RWPE2 (cell line): ENCODE measurements around the gene GFOD1.

Source experiments
- ATAC-seq: fragments of 200-7000 bp; cut with Tn5 transposase; 3 replicates; pipeline ENCODE4 v1.9.1; 2021; ENCODE audit warnings: low read depth
- DNase-seq: peaks from one replicate; pipeline ENCODE4 v3.0.0-alpha.2; 2020; ENCODE audit warnings: low spot score
- H3K27ac ChIP-seq: fragments of 450-650 bp; 2 replicates; pipeline ENCODE4 v1.5.1; 2017; ENCODE audit warnings: mild to moderate bottlenecking; ENCODE audit not compliant: poor library complexity, severe bottlenecking
- H3K27me3 ChIP-seq: fragments of 250-450 bp; sonication (Bioruptor Pico); 2 replicates; pipeline ENCODE4 v1.5.1; 2021; ENCODE audit warnings: mild to moderate bottlenecking, moderate library complexity; ENCODE audit not compliant: insufficient read depth, poor library complexity, severe bottlenecking
- H3K36me3 ChIP-seq: fragments of 250-450 bp; sonication (Bioruptor Pico); 2 replicates; pipeline ENCODE4 v1.5.1; 2020; ENCODE audit warnings: low read depth, mild to moderate bottlenecking, moderate library complexity
- H3K4me1 ChIP-seq: fragments of 250-450 bp; sonication (Bioruptor Pico); 2 replicates; pipeline ENCODE4 v1.5.1; 2021; ENCODE audit warnings: mild to moderate bottlenecking, moderate library complexity; ENCODE audit not compliant: insufficient read depth, poor library complexity, severe bottlenecking
- H3K4me3 ChIP-seq: fragments of 250-450 bp; sonication (Bioruptor Pico); 2 replicates; pipeline ENCODE4 v1.5.1; 2021; ENCODE audit warnings: mild to moderate bottlenecking, moderate library complexity; ENCODE audit not compliant: severe bottlenecking
- H3K9me3 ChIP-seq: fragments of 250-450 bp; sonication (Bioruptor Pico); 2 replicates; pipeline ENCODE4 v1.5.1; 2021; ENCODE audit warnings: mild to moderate bottlenecking, moderate library complexity; ENCODE audit not compliant: severe bottlenecking
- TF ChIP-seq, protein P1 (sequence below): fragments of 450-650 bp; IDR thresholded peaks from one replicate; pipeline ENCODE4 v1.5.1; 2017; ENCODE audit warnings: mild to moderate bottlenecking, moderate library complexity; ENCODE audit not compliant: poor library complexity, severe bottlenecking

Gene GFOD1

DNA sequence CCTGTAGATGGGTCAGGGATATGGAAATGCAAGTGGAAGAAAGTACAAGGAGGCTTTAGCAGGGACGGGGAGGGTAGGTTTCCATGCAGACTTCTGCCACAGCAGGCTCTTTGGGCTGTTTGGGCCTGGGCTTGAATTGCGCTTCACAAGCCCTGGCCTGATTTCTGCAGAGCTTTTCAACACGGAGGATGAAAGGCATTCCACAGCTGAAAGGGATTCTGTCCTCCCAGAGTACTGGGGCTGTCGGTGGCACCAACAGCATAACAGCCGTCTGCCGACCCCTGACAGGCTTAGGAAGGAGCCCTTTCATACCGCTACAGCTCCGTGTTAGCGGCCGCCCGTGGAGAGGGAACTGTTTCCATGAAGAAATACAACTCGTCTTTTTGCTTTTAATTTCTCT is 136.1 kb downstream of the GFOD1 start:
- no peak overlapping the region for H3K4me3 ChIP-seq
- H3K4me1 ChIP-seq, result peaks cover 24% of the 10 kb centered on the region
- TF ChIP-seq, protein P1, sequence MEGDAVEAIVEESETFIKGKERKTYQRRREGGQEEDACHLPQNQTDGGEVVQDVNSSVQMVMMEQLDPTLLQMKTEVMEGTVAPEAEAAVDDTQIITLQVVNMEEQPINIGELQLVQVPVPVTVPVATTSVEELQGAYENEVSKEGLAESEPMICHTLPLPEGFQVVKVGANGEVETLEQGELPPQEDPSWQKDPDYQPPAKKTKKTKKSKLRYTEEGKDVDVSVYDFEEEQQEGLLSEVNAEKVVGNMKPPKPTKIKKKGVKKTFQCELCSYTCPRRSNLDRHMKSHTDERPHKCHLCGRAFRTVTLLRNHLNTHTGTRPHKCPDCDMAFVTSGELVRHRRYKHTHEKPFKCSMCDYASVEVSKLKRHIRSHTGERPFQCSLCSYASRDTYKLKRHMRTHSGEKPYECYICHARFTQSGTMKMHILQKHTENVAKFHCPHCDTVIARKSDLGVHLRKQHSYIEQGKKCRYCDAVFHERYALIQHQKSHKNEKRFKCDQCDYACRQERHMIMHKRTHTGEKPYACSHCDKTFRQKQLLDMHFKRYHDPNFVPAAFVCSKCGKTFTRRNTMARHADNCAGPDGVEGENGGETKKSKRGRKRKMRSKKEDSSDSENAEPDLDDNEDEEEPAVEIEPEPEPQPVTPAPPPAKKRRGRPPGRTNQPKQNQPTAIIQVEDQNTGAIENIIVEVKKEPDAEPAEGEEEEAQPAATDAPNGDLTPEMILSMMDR, result no peak
- no peak overlapping the region for H3K27ac ChIP-seq
- no peaks in the 10 kb centered on the region for H3K9me3 ChIP-seq
- ATAC-seq (no peak), DNase-seq (no peak)
- H3K27me3 ChIP-seq, result no peaks in the 10 kb centered on the region
- H3K36me3 ChIP-seq, result no peaks in the 10 kb centered on the region

DNA sequence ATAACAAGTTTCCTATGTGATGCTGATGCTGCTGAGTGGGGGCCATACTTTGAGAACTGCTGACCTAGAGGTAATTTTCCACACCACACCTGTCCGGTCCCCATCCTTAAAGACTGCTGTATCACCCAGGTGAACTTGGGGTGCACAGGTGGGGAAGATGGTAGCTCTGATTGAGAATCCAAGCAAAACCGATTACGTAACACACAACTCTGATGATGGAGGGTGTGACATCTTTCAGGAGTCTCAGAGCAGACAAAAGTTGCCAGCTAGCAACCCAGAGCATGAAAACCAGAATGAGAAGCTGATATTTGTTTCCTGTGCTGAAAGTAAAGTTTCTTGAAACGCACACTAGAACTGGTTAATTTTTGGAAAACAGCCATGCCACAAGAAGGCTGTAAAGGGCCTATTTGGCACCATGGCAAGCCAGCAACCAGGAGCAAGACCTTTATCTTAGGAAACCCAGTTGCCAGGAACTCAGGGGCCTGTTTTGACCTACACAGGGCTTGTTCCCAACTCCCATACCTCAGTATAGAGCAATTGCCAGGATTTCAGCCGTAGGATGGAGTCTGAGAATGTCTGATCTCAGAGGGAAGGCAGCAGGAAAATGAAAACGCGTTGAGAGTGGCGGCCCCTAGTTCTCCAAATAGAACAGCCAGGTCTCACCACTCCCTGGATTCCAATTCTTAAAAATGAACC is 137.4 kb downstream of the GFOD1 start:
- Histone ChIP-seq H3K9me3 (no peaks in the 10 kb centered on the region), H3K4me1 (peaks cover 12% of the 10 kb centered on the region), H3K27me3 (no peaks in the 10 kb centered on the region), H3K36me3 (no peaks in the 10 kb centered on the region), H3K27ac (no peak overlapping the region), H3K4me3 (no peak overlapping the region)
- DNase-seq, result no peak
- ATAC-seq, result no peak
- TF ChIP-seq, protein P1, result no peak

DNA sequence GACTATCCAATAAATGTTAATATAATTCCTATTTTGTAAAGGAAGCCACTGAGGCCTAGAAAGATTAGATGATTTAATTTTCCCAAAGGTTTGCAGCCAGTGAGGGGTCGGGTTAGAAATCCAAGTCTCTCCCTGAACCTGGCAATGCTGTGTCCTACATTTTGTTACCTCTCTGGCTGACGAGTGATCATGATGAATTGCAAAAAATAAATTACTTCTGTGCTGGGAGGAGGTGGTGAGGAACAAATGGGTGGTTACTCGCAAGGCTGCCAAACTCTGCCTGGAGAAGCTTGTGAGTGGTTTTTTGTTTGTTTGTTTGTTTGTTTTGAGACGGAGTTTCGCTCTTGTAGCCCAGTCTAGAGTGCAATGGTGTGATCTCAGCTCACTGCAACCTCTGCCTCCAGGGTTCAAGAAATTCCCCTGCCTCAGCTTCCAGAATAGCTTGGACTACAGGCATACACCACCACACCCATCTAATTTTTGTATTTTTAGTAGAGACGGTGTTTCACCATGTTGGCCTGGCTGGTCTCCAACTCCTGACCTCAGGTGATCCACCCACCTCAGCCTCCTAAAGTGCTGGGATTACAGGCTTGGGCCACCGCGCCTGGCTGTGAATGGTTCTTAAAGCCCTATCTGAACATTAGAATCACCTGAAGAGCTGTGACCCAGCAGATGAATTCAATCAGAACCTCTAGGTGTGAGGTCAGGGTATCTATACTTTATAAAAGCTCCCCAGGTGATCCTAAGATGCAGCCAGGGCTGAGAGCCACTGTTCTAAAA is 138.9 kb downstream of the GFOD1 start:
- ATAC-seq (no peak), DNase-seq (no peak)
- no peaks in the 10 kb centered on the region for H3K36me3 ChIP-seq
- H3K27ac ChIP-seq, result no peak overlapping the region
- no peaks in the 10 kb centered on the region for H3K27me3 ChIP-seq
- TF ChIP-seq, protein P1, result no peak
- no peak overlapping the region for H3K4me3 ChIP-seq
- H3K4me1 ChIP-seq, result no peaks in the 10 kb centered on the region
- H3K9me3 ChIP-seq, result no peaks in the 10 kb centered on the region

DNA sequence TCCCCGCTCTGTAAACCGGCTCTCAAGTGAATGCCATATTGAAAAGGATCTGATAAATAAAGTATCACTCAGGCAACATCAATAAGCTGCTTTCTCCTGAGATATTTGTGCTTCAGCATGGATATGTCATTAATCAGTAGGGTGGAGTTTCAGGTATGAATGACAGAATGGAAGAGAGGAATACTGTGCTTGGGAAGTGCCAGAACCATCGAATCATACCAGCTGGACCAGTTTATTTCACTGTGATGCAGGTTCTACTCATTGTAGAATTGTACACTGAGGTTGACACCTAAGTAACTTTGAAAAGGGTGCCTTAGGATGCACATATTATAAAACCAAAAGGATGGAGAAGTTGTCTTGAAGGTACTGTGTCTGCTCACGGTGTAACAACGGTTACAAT is 141.2 kb downstream of the GFOD1 start:
- Histone ChIP-seq H3K27me3 (no peaks in the 10 kb centered on the region), H3K36me3 (no peaks in the 10 kb centered on the region), H3K4me3 (no peak overlapping the region), H3K9me3 (no peaks in the 10 kb centered on the region), H3K4me1 (no peaks in the 10 kb centered on the region), H3K27ac (no peak overlapping the region)
- no peak for ATAC-seq
- TF ChIP-seq, protein P1, result no peak
- no peak for DNase-seq

DNA sequence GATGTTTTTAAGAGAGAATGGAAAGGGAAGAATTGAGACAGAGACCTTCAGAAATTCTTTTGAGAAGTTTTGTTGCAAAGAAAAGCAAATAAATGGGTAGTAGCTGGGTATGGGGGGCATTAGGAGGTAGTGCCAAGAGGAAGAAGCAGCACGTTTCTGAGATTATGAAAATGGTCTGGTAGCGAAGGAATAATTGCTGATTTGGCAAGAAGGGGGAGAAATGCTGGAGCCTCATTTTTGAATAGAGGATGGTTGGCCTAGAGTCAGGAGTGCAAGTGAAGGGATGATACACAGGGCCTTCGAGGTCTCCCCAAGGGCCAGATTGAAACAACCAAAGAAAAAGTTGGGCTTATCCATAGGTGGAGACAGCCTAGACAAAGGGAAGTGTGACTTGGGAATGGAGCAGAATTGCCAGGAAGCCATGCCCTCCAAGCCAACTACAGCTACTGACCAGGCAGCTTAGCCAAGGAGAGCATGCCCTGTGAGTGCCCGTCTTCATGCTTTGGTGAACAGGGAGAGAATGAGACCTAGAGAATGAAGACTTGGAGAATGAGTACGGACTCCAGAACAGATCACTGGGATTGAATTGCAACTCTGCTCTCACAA is 144.9 kb downstream of the GFOD1 start:
- ATAC-seq (no peak), DNase-seq (no peak)
- TF ChIP-seq, protein P1, result no peak
- no peaks in the 10 kb centered on the region for H3K4me1 ChIP-seq
- H3K27ac ChIP-seq, result no peak overlapping the region
- H3K36me3 ChIP-seq, result no peaks in the 10 kb centered on the region
- H3K9me3 ChIP-seq, result no peaks in the 10 kb centered on the region
- no peaks in the 10 kb centered on the region for H3K27me3 ChIP-seq
- H3K4me3 ChIP-seq, result no peak overlapping the region
